ENCODE data around the gene MCEMP1.

The MCEMP1 gene

GRCh38 chr19:7657131-7657751 is 19.6 kb upstream of the MCEMP1 start:
- Histone ChIP-seq H3K9me3 (no peaks in the 10 kb centered on the region), H3K4me1 (peaks cover 50% of the 10 kb centered on the region), H3K27ac (no peak overlapping the region), H4K20me1 (no peaks in the 10 kb centered on the region), H3K4me2 (peak overlapping the region; percentile 68; the same call in 1 of the 2 replicates), H3K4me3 (no peak overlapping the region), H3K9ac (no peak overlapping the region), H3K36me3 (no peaks in the 10 kb centered on the region), H3K27me3 (no peaks in the 10 kb centered on the region)
- no peak for TF ChIP-seq Cebpa-rat (IDR thresholded peaks at IDR 0.05)

GRCh38 chr19:7658219-7658686 is 18.6 kb upstream of the MCEMP1 start:
- Histone ChIP-seq H3K9me3 (no peaks in the 10 kb centered on the region), H3K4me2 (peak overlapping the region; percentile 68), H3K9ac (no peak overlapping the region), H3K27ac (no peak overlapping the region), H3K36me3 (no peaks in the 10 kb centered on the region), H3K4me3 (no peak overlapping the region), H3K27me3 (no peaks in the 10 kb centered on the region), H4K20me1 (no peaks in the 10 kb centered on the region), H3K4me1 (peaks cover 40% of the 10 kb centered on the region)
- no peak for TF ChIP-seq Cebpa-rat (IDR thresholded peaks at IDR 0.05)

GRCh38 chr19:7661744-7662538 is 14.9 kb upstream of the MCEMP1 start:
- H3K4me3 ChIP-seq: no peak overlapping the region
- H3K4me1 ChIP-seq: peaks cover 29% of the 10 kb centered on the region
- H4K20me1 ChIP-seq: no peaks in the 10 kb centered on the region
- H3K9me3 ChIP-seq: no peaks in the 10 kb centered on the region
- H3K36me3 ChIP-seq: no peaks in the 10 kb centered on the region
- H3K9ac ChIP-seq: no peak overlapping the region
- no peak overlapping the region for H3K27ac ChIP-seq
- TF ChIP-seq Cebpa-rat (IDR thresholded peaks at IDR 0.05): no peak
- H3K27me3 ChIP-seq: no peaks in the 10 kb centered on the region
- no peak overlapping the region for H3K4me2 ChIP-seq

- no peak for TF ChIP-seq Cebpa-rat (IDR thresholded peaks at IDR 0.05)
- Histone ChIP-seq H4K20me1 (no peaks in the 10 kb centered on the region), H3K36me3 (no peaks in the 10 kb centered on the region), H3K4me2 (no peak overlapping the region), H3K4me1 (peaks cover 22% of the 10 kb centered on the region), H3K9me3 (no peaks in the 10 kb centered on the region), H3K27ac (no peak overlapping the region), H3K4me3 (no peak overlapping the region), H3K9ac (no peak overlapping the region), H3K27me3 (no peaks in the 10 kb centered on the region)
Measured at GRCh38 chr19:7662657-7663056, 14.2 kb upstream of the MCEMP1 start.

- Histone ChIP-seq H3K4me3 (no peak overlapping the region), H3K9ac (no peak overlapping the region), H3K27ac (no peak overlapping the region), H3K4me1 (peaks cover 17% of the 10 kb centered on the region), H3K9me3 (no peaks in the 10 kb centered on the region), H3K4me2 (no peak overlapping the region), H3K36me3 (no peaks in the 10 kb centered on the region), H3K27me3 (no peaks in the 10 kb centered on the region), H4K20me1 (no peaks in the 10 kb centered on the region)
- TF ChIP-seq Cebpa-rat (IDR thresholded peaks at IDR 0.05): no peak
Measured at GRCh38 chr19:7663706-7664105, 13.2 kb upstream of the MCEMP1 start.

DNA sequence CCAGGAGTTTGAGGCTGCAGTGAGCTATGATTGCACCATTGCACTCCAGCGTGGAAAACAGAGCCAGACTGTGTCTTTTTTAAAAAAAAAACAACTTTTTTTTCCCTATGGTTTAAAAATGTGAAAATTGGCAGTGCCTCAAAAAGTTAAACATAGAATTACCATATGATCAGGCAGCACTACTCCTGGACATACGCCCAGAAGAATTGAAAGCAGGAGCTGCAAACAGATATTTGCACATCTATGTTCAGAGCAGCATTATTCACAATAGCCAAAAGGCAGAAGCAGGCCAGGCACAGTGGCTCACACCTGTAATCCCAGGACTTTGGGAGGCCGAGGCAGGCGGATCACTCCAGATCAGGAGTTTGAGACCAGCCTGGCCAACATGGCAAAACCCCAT is 11.8 kb upstream of the MCEMP1 start:
- Histone ChIP-seq H4K20me1 (no peaks in the 10 kb centered on the region), H3K9me3 (no peaks in the 10 kb centered on the region), H3K27ac (no peak overlapping the region), H3K4me1 (peaks cover 27% of the 10 kb centered on the region), H3K36me3 (no peaks in the 10 kb centered on the region), H3K27me3 (no peaks in the 10 kb centered on the region), H3K9ac (no peak overlapping the region), H3K4me3 (no peak overlapping the region), H3K4me2 (no peak overlapping the region)
- TF ChIP-seq Cebpa-rat (IDR thresholded peaks at IDR 0.05): no peak

DNA sequence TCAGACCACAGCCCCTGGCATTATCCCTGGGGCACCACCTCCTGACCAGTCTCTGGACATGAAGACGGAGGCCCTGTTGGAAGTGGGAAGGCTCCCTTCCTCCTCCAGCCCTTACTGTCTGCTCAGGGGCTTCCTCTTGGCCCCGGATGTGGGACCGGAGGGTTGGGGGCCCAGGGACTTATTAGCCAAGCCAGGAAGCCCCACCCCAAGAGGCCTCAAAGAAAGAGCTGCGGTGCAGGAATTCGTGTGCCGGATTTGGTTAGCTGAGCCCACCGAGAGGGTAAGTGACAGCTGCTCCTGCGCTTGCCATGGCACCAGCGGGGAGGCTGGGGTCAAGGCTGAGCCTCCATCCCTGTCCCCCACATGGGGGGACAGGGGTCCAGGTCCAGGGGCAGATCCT is 8.0 kb upstream of the MCEMP1 start, which contains the start of gene RETN:
Gene RETN, plus strand, starts transcription at position 208 of the 400 bp plus-strand sequence. CDS start 278 bp downstream, outside the sequence.
- no peaks in the 10 kb centered on the region for H3K27me3 ChIP-seq
- H3K36me3 ChIP-seq: no peaks in the 10 kb centered on the region
- TF ChIP-seq Cebpa-rat (IDR thresholded peaks at IDR 0.05): no peak
- peaks cover 2% of the 10 kb centered on the region; the same call in 1 of the 2 replicates for H3K9me3 ChIP-seq
- H3K4me2 ChIP-seq: peak within 1 kb of the TSS; percentile 94
- H4K20me1 ChIP-seq: no peaks in the 10 kb centered on the region
- H3K27ac ChIP-seq: no peak within 1 kb of the TSS
- H3K9ac ChIP-seq: no peak within 1 kb of the TSS
- peaks cover 30% of the 10 kb centered on the region for H3K4me1 ChIP-seq
- H3K4me3 ChIP-seq: peak within 1 kb of the TSS; percentile 25; the same call in 1 of the 2 replicates

DNA sequence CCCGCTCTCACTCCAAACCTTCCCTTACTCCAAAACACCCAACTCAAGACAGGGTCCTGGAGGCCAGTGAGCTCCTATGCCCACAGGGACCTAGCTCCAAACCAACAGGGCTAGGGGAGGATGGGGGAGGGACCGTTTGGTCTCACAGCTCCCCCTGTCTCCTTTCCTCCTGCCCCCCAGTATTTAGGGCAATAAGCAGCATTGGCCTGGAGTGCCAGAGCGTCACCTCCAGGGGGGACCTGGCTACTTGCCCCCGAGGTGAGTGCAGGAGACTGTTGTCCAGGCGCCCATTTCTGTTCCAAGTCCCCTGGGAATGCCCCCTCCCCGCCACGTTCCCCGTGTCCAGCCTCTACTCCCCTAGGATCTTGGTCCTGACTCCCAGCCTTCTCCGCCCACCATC is 7.2 kb upstream of the MCEMP1 start:
- H3K4me1 ChIP-seq: peaks cover 38% of the 10 kb centered on the region
- peak overlapping the region; percentile 94 for H3K4me2 ChIP-seq
- H3K36me3 ChIP-seq: no peaks in the 10 kb centered on the region
- peaks cover 7% of the 10 kb centered on the region; the same call in 1 of the 2 replicates for H3K9me3 ChIP-seq
- no peaks in the 10 kb centered on the region for H4K20me1 ChIP-seq
- no peaks in the 10 kb centered on the region for H3K27me3 ChIP-seq
- no peak overlapping the region for H3K9ac ChIP-seq
- no peak overlapping the region for H3K27ac ChIP-seq
- H3K4me3 ChIP-seq: no peak overlapping the region
- TF ChIP-seq Cebpa-rat (IDR thresholded peaks at IDR 0.05): no peak

GRCh38 chr19:7670150-7670783 is 6.6 kb upstream of the MCEMP1 start:
- no peak for TF ChIP-seq Cebpa-rat (IDR thresholded peaks at IDR 0.05)
- peak overlapping the region; percentile 94 for H3K4me2 ChIP-seq
- H3K27ac ChIP-seq: peak overlapping the region; percentile 41; the same call in 1 of the 2 replicates
- no peaks in the 10 kb centered on the region for H4K20me1 ChIP-seq
- peaks cover 7% of the 10 kb centered on the region; the same call in 1 of the 2 replicates for H3K9me3 ChIP-seq
- H3K4me1 ChIP-seq: peaks cover 45% of the 10 kb centered on the region
- no peaks in the 10 kb centered on the region for H3K27me3 ChIP-seq
- no peak overlapping the region for H3K9ac ChIP-seq
- peak overlapping the region; percentile 57 for H3K4me3 ChIP-seq
- H3K36me3 ChIP-seq: no peaks in the 10 kb centered on the region
